LNCAP (cell line): Measurements from ENCODE around the gene TIAM2.

Experiments
- TF ChIP-seq, protein P1 (sequence below): fragments of 450-650 bp; IDR thresholded peaks from 2 replicates; pipeline ENCODE4 v1.5.1; 2017; ENCODE audit warnings: mild to moderate bottlenecking

The TIAM2 gene

GRCh38 chr6:155158030-155158843 lies 163.1 kb downstream of the TIAM2 start:
- TF ChIP-seq, protein P1, sequence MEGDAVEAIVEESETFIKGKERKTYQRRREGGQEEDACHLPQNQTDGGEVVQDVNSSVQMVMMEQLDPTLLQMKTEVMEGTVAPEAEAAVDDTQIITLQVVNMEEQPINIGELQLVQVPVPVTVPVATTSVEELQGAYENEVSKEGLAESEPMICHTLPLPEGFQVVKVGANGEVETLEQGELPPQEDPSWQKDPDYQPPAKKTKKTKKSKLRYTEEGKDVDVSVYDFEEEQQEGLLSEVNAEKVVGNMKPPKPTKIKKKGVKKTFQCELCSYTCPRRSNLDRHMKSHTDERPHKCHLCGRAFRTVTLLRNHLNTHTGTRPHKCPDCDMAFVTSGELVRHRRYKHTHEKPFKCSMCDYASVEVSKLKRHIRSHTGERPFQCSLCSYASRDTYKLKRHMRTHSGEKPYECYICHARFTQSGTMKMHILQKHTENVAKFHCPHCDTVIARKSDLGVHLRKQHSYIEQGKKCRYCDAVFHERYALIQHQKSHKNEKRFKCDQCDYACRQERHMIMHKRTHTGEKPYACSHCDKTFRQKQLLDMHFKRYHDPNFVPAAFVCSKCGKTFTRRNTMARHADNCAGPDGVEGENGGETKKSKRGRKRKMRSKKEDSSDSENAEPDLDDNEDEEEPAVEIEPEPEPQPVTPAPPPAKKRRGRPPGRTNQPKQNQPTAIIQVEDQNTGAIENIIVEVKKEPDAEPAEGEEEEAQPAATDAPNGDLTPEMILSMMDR, result no peak

DNA sequence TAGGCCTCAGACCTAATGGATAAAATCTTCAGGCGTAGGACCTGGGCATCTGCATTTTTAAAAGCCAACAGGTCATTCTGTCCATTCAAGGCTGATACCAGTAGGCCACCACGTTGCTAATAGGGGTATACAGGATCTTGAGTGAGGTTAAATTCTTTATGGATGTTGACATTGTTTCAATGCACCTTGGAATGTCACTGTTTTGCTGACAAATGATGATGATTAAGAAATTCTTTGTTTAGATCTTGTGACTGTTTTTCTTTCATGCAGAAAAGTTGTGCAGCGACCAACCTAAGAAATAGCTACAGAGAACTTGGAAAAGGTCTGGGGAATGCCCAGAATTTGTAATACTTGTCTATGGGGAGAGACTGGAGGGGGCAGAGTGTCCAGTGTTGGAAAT lies 167.6 kb downstream of the TIAM2 start:
- TF ChIP-seq, protein P1, result no peak

DNA sequence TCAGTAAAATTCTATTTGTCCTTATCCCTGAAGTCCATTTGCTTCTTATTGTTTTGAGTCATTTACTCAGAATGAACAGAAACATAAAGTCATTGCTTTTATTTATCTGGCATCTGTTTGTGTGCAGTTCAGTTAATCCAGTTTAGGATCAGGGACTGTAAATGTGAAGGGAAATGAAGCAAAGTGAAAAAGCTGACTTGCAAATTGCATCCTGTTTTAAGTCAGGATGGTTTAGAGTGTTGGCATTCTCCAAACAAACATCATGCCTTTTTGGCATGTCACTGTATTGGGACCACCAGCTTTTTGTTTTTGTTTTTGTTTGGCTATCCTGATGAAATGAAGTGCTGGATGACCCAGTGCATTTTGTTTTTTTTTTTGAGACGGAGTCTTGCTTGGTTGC lies 168.5 kb downstream of the TIAM2 start:
- TF ChIP-seq, protein P1, result no peak

DNA sequence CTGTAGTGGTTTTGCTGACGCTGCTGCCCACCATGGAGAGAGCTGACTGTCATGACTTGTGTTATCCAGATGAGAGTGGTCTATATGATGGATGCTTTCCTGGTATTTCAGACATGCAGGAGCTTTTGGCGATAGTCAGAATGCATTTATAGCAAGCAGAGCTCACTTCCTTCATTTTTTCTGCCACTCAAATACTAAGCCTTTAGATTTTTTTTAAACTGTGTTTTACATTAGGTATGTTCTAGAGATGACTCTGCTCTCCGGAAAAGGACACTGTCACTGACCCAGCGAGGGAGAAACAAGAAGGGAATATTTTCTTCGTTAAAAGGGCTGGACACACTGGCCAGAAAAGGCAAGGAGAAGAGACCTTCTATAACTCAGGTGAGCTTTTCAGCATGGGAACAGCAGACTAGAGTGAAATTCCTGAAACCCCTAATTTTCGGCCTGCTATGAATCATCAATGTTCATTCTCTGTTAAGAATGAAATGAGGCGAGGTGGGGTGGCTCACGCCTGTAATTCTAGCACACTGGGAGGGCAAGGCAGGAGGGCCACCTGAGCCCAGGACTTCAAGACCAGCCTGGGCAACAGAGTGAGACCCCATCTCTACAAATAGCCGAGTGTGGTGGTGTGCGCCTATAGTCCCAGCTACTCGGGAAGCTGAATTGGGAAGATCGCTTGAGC lies 170.1 kb downstream of the TIAM2 start:
- TF ChIP-seq, protein P1, result no peak

- TF ChIP-seq, protein P1, result no peak
Observed at GRCh38 chr6:155170519-155170918, 175.4 kb downstream of the TIAM2 start.

- TF ChIP-seq, protein P1, result no peak
Observed at GRCh38 chr6:155171109-155171746, 176.1 kb downstream of the TIAM2 start.

GRCh38 chr6:155171747-155172449 lies 176.8 kb downstream of the TIAM2 start:
- TF ChIP-seq, protein P1, result no peak
